H1 (cell line): ENCODE data around the gene SGCD. TPM values are rescaled to one million over a fixed set of nuclear protein-coding genes. Genes with fewer than 3 reads are reported as not detected.

Experiments used
- CTCF ChIA-PET: fragments of 300-600 bp; sonication (Branson Sonifier 250); formaldehyde crosslinking; loops from one replicate; lab custom pipeline; 2021; ENCODE audit not compliant: partially characterized antibody; lab: Charles Lee
- POLR2A ChIA-PET: fragments of 300-600 bp; sonication (Branson Sonifier 250); formaldehyde crosslinking; loops from one replicate; lab custom pipeline; 2021; ENCODE audit warnings: inconsistent platforms; ENCODE audit not compliant: partially characterized antibody; lab: Charles Lee
- DNase-seq, 2 experiments: peaks; one replicate each; pipeline versions ENCODE4 v3.0.0 to v3.0.0-alpha.2; 2010 to 2022; ENCODE audit warnings: low spot score in 2 of 2, low read depth in 1 of 2, mixed read lengths in 1 of 2
- FAIRE-seq: peaks from 2 replicates; lab custom pipeline; 2011; peaks lifted over from hg19 to GRCh38; lab: Jason Lieb, UNC
- H2AFZ ChIP-seq: 2 replicates; pipeline ENCODE4 v1.8.1; 2012; ENCODE audit warnings: low read length, inconsistent platforms
- H2AK5ac ChIP-seq: 2 replicates; pipeline ENCODE4 v1.6.1; 2013; ENCODE audit warnings: low read depth, low read length
- H2BK120ac ChIP-seq: replicated peaks from 2 replicates; pipeline ENCODE3; 2013; ENCODE audit warnings: low read depth, low read length, inconsistent platforms
- H2BK12ac ChIP-seq: 2 replicates; pipeline ENCODE4 v1.6.1; 2013; ENCODE audit warnings: low read depth, low read length
- H2BK15ac ChIP-seq: 2 replicates; pipeline ENCODE4 v1.6.1; 2013; ENCODE audit warnings: low read length
- H2BK20ac ChIP-seq: 2 replicates; pipeline ENCODE4 v1.6.1; 2013; ENCODE audit warnings: low read length
- H2BK5ac ChIP-seq: 2 replicates; pipeline ENCODE4 v1.6.1; 2013; ENCODE audit warnings: low read depth, low read length
- H3K14ac ChIP-seq: 2 replicates; pipeline ENCODE4 v1.6.1; 2013; ENCODE audit warnings: inconsistent platforms; ENCODE audit not compliant: insufficient read length
- H3K18ac ChIP-seq: 2 replicates; pipeline ENCODE4 v1.6.1; 2013; ENCODE audit warnings: low read length; ENCODE audit errors: extremely low read depth
- H3K23ac ChIP-seq: 2 replicates; pipeline ENCODE4 v1.6.1; 2013; ENCODE audit warnings: inconsistent platforms; ENCODE audit not compliant: insufficient read length
- H3K23me2 ChIP-seq: 2 replicates; pipeline ENCODE4 v1.6.1; 2013; ENCODE audit warnings: low read depth, low read length
- H3K27ac ChIP-seq: 2 replicates; pipeline ENCODE4 v1.6.1; 2011; ENCODE audit warnings: low read depth, low read length, inconsistent platforms
- H3K27me3 ChIP-seq, 4 experiments: replicated peaks in 1 of 4; 1 replicate in 1 of 4; 2 replicates in 3 of 4; pipeline versions ENCODE4 v1.6.1 to v1.8.1; 2011 to 2013; ENCODE audit warnings: low read length in 3 of 4, mild to moderate bottlenecking in 3 of 4, inconsistent platforms in 2 of 4, mixed read lengths in 2 of 4, moderate library complexity in 1 of 4; ENCODE audit not compliant: control insufficient read depth in 3 of 4, insufficient read depth in 3 of 4; ENCODE audit errors: extremely low read depth in 1 of 4
- H3K36me3 ChIP-seq, 4 experiments: 2 replicates each; pipeline versions ENCODE4 v1.6.1 to v1.8.1; 2011 to 2013; ENCODE audit warnings: mild to moderate bottlenecking in 4 of 4, low read length in 3 of 4, moderate library complexity in 2 of 4, control low read depth in 1 of 4, inconsistent platforms in 1 of 4; ENCODE audit not compliant: insufficient read depth in 4 of 4, control insufficient read depth in 2 of 4
- H3K4ac ChIP-seq: replicated peaks from 2 replicates; pipeline ENCODE3; 2013; ENCODE audit warnings: low read length, low read depth, mixed read lengths, inconsistent platforms; ENCODE audit not compliant: insufficient read length
- H3K4me1 ChIP-seq, 4 experiments: replicated peaks in 1 of 4; 1 replicate in 1 of 4; 2 replicates in 3 of 4; pipeline versions ENCODE4 v1.6.1 to v1.8.1; 2011 to 2013; ENCODE audit warnings: low read length in 3 of 4, inconsistent platforms in 2 of 4, mixed read lengths in 1 of 4; ENCODE audit not compliant: insufficient read depth in 4 of 4, control insufficient read depth in 3 of 4
- H3K4me2 ChIP-seq, 2 experiments: 2 replicates each; pipeline versions ENCODE4 v1.6.1 to v1.8.1; 2011 to 2013; ENCODE audit warnings: low read depth in 2 of 2, low read length in 2 of 2, control low read depth in 1 of 2, inconsistent platforms in 1 of 2, mild to moderate bottlenecking in 1 of 2; ENCODE audit not compliant: insufficient read depth in 1 of 2
- H3K4me3 ChIP-seq, 4 experiments: fragments of 200-600, 300-600 bp in 1 of 4; sonication (generic), shearing (Covaris generic), sonication (Bioruptor Twin) in 1 of 4; 2 replicates each; pipeline versions ENCODE4 v1.5.1 to v1.8.1; 2011 to 2016; ENCODE audit warnings: low read length in 4 of 4, low read depth in 3 of 4, control low read depth in 2 of 4, inconsistent platforms in 2 of 4, mild to moderate bottlenecking in 2 of 4, mixed read lengths in 1 of 4, moderate library complexity in 1 of 4; ENCODE audit not compliant: insufficient read depth in 2 of 4; ENCODE audit errors: extremely low read depth in 1 of 4
- H3K56ac ChIP-seq: replicated peaks from 2 replicates; pipeline ENCODE3; 2013; ENCODE audit warnings: low read depth, mild to moderate bottlenecking, mixed read lengths, low read length, inconsistent platforms; ENCODE audit not compliant: insufficient read length
- H3K79me1 ChIP-seq: 2 replicates; pipeline ENCODE4 v1.6.1; 2013; ENCODE audit warnings: low read depth, low read length, control low read depth
- H3K79me2 ChIP-seq, 2 experiments: 2 replicates each; pipeline versions ENCODE4 v1.6.1 to v1.8.1; 2012 to 2013; ENCODE audit warnings: low read length in 2 of 2, mild to moderate bottlenecking in 2 of 2, inconsistent platforms in 1 of 2; ENCODE audit not compliant: insufficient read depth in 2 of 2, control insufficient read depth in 1 of 2
- H3K9ac ChIP-seq, 4 experiments: replicated peaks in 1 of 4; 1 replicate in 1 of 4; 2 replicates in 3 of 4; pipeline versions ENCODE4 v1.6.1 to v1.8.1; 2011 to 2013; ENCODE audit warnings: low read depth in 3 of 4, low read length in 3 of 4, control low read depth in 2 of 4, mild to moderate bottlenecking in 2 of 4, moderate library complexity in 2 of 4, inconsistent platforms in 1 of 4; ENCODE audit errors: extremely low read depth in 1 of 4
- H3K9me3 ChIP-seq, 2 experiments: 2 replicates each; pipeline versions ENCODE4 v1.6.1 to v1.8.1; 2012 to 2013; ENCODE audit warnings: mild to moderate bottlenecking in 2 of 2, moderate library complexity in 2 of 2, control low read depth in 1 of 2, inconsistent platforms in 1 of 2, low read depth in 1 of 2, low read length in 1 of 2, mixed read lengths in 1 of 2; ENCODE audit not compliant: insufficient read depth in 2 of 2
- H4K20me1 ChIP-seq, 2 experiments: replicated peaks in 1 of 2; 2 replicates each; pipeline versions ENCODE3 to v1.8.1; 2011 to 2013; ENCODE audit warnings: inconsistent platforms in 2 of 2, low read length in 2 of 2, mild to moderate bottlenecking in 1 of 2; ENCODE audit not compliant: insufficient read depth in 2 of 2, control insufficient read depth in 1 of 2
- H4K5ac ChIP-seq: 2 replicates; pipeline ENCODE4 v1.6.1; 2013; ENCODE audit warnings: low read length, low read depth, mixed read lengths, inconsistent platforms; ENCODE audit not compliant: insufficient read length
- H4K8ac ChIP-seq: 2 replicates; pipeline ENCODE4 v1.8.0; 2013; ENCODE audit warnings: mild to moderate bottlenecking, moderate library complexity, low read length, inconsistent platforms; ENCODE audit not compliant: insufficient read depth; ENCODE audit errors: extremely low read depth
- H4K91ac ChIP-seq: replicated peaks from 2 replicates; pipeline ENCODE3; 2013; ENCODE audit warnings: low read length, mixed read lengths, inconsistent platforms; ENCODE audit not compliant: insufficient read length
- HDAC2 ChIP-seq, 2 experiments: fragments of 300-600 bp in 1 of 2; sonication (generic) in 1 of 2; IDR thresholded peaks; 2 replicates each; pipeline ENCODE4 v1.6.1; 2011 to 2012; ENCODE audit warnings: low read depth in 2 of 2, low read length in 2 of 2, mild to moderate bottlenecking in 2 of 2, moderate library complexity in 2 of 2, borderline replicate concordance in 1 of 2, inconsistent platforms in 1 of 2
- JUND ChIP-seq: IDR thresholded peaks from 2 replicates; pipeline ENCODE4 v1.6.1; 2011; ENCODE audit warnings: mild to moderate bottlenecking, improper control_type of control experiment, low read length
- RAD21 ChIP-seq, 2 experiments: IDR thresholded peaks in 1 of 2; conservative IDR thresholded peaks in 1 of 2; 2 replicates each; pipeline ENCODE4 v1.6.1; 2011; ENCODE audit warnings: low read depth in 2 of 2, low read length in 2 of 2, improper control_type of control experiment in 1 of 2, inconsistent platforms in 1 of 2, mild to moderate bottlenecking in 1 of 2, moderate library complexity in 1 of 2
- SP1 ChIP-seq: IDR thresholded peaks from 2 replicates; pipeline ENCODE4 v1.6.1; 2011; ENCODE audit warnings: low read depth, low read length
- SP4 ChIP-seq: IDR thresholded peaks from 2 replicates; pipeline ENCODE4 v1.6.1; 2012; ENCODE audit warnings: low read length, inconsistent platforms
- WGBS, 2 experiments: shearing (Covaris generic) in 1 of 2; methylation state at CpG; one replicate each; pipeline versions ENCODE4 v1.1.6 to v1.1.7; 2013 to 2015; ENCODE audit warnings: low lambda C conversion rate in 2 of 2, mixed read lengths in 2 of 2, inconsistent platforms in 1 of 2, low coverage in 1 of 2, missing lambda C conversion rate in 1 of 2; ENCODE audit not compliant: insufficient replicate concordance in 2 of 2, insufficient coverage in 1 of 2, insufficient read length in 1 of 2; ENCODE audit errors: extremely low coverage in 1 of 2, missing lambda C conversion rate in 1 of 2; 5-methylcytosine and 5-hydroxymethylcytosine counted together
- polyA plus RNA-seq, 7 experiments: library from polyadenylated mRNA; depleted of rRNA in 3 of 7; stranded (reverse) in 5 of 7; unstranded in 2 of 7; fragments of >200 nt in 5 of 7; fragments of 200-250 nt in 2 of 7; gene quantifications; 1 replicate in 5 of 7; 2 replicates in 1 of 7; 4 replicates in 1 of 7; pipeline versions ENCODE4 v1.2.1 to v1.2.3, GENCODE V29; 2011 to 2013; ENCODE audit warnings: missing spikeins in 2 of 7, mixed read lengths in 2 of 7
- total RNA-seq: library from RNA; stranded (reverse); fragmentation: NEBNext Ultra II Directional; extraction: Animal tissue kit (Norgen Biotek cat#: 25700); gene quantifications from 2 replicates; pipeline ENCODE4 v1.2.1, GENCODE V29; 2021

Gene SGCD
- total and polyA plus RNA-seq, 2 of the 8 experiments (the other 6 are each of a cell fraction or from before 2014, with no cell fraction given) = 0.04 to 0.08 TPM

DNA sequence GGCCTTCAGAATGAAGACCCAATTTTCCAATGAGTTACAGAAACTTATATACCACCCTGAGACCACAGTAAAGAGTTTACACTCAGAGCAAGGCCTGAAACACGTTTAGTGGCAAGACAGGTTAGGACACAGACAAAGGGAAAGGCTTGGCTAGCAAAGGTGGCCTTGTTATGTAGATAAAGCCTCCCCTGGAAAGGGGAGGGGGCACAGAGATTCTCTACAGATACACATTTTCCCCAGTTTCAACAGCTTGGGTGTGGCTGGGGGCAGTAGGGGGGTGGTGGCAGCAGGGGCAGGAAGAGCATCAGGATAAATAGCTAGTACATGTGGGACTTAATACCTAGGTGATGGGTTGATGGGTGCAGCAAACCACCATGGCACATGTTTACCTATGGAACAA lies 471.2 kb downstream of the SGCD start:
- Histone ChIP-seq H3K27ac (no peak overlapping the region), H3K79me1 (no peaks in the 10 kb centered on the region), H3K23me2 (no peaks in the 10 kb centered on the region), H4K5ac (no peak overlapping the region), H3K4me2 (no peak overlapping the region; a peak in 1 of 4 replicates), H2BK5ac (0 out of 2 replicates have a peak overlapping the region, but pooled peaks have one; percentile 88), H3K9ac (no peak overlapping the region), H3K4ac (no peak overlapping the region), H2AK5ac (no peak overlapping the region), H3K4me3 (no peak overlapping the region), H3K23ac (no peak overlapping the region), H3K4me1 (peaks cover 0 to 24% (median 14%) of the 10 kb centered on the region in 4 experiments; a peak in 4 of 7 replicates), H2BK120ac (no peak overlapping the region), H2BK12ac (no peak overlapping the region), H3K79me2 (no peaks in the 10 kb centered on the region), H3K14ac (no peak overlapping the region), H3K9me3 (no peaks in the 10 kb centered on the region), H2BK20ac (no peak overlapping the region), H4K8ac (no peak overlapping the region), H3K27me3 (no peaks in the 10 kb centered on the region), H4K91ac (no peak overlapping the region), H3K36me3 (no peaks in the 10 kb centered on the region), H2AFZ (no peak overlapping the region), H4K20me1 (no peaks in the 10 kb centered on the region), H3K18ac (no peak overlapping the region), H2BK15ac (no peak overlapping the region), H3K56ac (no peak overlapping the region)
- 0 out of 2 replicates have a peak, but pooled peaks have one; percentile 21 for TF ChIP-seq SP1
- TF ChIP-seq HDAC2 (IDR thresholded peaks at IDR 0.05; ENCODE audit: borderline replicate concordance in 1 of 2, low read depth in 2 of 2, low read length in 2 of 2) = 0 out of 4 replicates have a peak, but pooled peaks of 1 of the 2 experiments have one; percentile 42
- no peak for TF ChIP-seq JUND
- TF ChIP-seq SP4 = no peak
- TF ChIP-seq RAD21 (IDR thresholded peaks at IDR 0.05 in 1 of 2, conservative IDR thresholded peaks at IDR 0.05 in 1 of 2; ENCODE audit: low read depth in 2 of 2, low read length in 2 of 2) = peak in 1 of 2 experiments; percentile 4; a peak in 1 of 4 replicates
- FAIRE-seq (peak; percentile 78), DNase-seq (peak; percentile 52 to 65)
- POLR2A ChIA-PET = interaction anchor here (1.2 kb wide), 1 partner anchor 344 kb away, joined by 3 read pairs; no protein-coding TSS in a partner anchor
- WGBS, 2 experiments = 0% methylated on average over 1 of the region's 1 CpG; no CpG with 5 or more reads in 1 of the 2 experiments
- CTCF ChIA-PET = interaction anchor here (1.2 to 1.3 kb wide), 2 partner anchors 8 to 32 kb away, joined by 3 read pairs; no protein-coding TSS in a partner anchor
